ENCODE results near the gene PRKCH.
A peak's percentile ranks its signal among the peaks of the same experiment; 100 is the strongest.

The PRKCH gene

GRCh38 chr14:61338457-61338856 is 17.1 kb downstream of the PRKCH start:
- DNase-seq = no peak

GRCh38 chr14:61341275-61342206 is 20.2 kb downstream of the PRKCH start:
- DNase-seq = no peak

GRCh38 chr14:61342486-61342885 is 21.1 kb downstream of the PRKCH start:
- DNase-seq = peak in 3 of 4 experiments; percentile 50 to 59 (median 58)

GRCh38 chr14:61342932-61343331 is 21.6 kb downstream of the PRKCH start:
- no peak for DNase-seq

- peak in 2 of 4 experiments; percentile 71 to 73 for DNase-seq
These were observed 22.1 kb downstream of the PRKCH start for GRCh38 chr14:61343471-61343870.

GRCh38 chr14:61343991-61344405 is 22.6 kb downstream of the PRKCH start:
- DNase-seq = peak; percentile 81 to 94 (median 84)

GRCh38 chr14:61344437-61345150 is 23.2 kb downstream of the PRKCH start:
- peak; percentile 61 to 89 (median 80) for DNase-seq

GRCh38 chr14:61345151-61345482 is 23.7 kb downstream of the PRKCH start:
- DNase-seq = no peak

GRCh38 chr14:61346221-61346620 is 24.8 kb downstream of the PRKCH start:
- no peak for DNase-seq

GRCh38 chr14:61346793-61347192 is 25.4 kb downstream of the PRKCH start:
- no peak for DNase-seq

GRCh38 chr14:61347826-61348443 is 26.6 kb downstream of the PRKCH start:
- DNase-seq = peak; percentile 61 to 81 (median 76)

- no peak for DNase-seq
These were observed 29.3 kb downstream of the PRKCH start for GRCh38 chr14:61350427-61351270.

- no peak for DNase-seq
These were observed 30.1 kb downstream of the PRKCH start for GRCh38 chr14:61351477-61351876.

- peak; percentile 70 to 90 (median 76) for DNase-seq
These were observed 34.5 kb downstream of the PRKCH start for GRCh38 chr14:61355892-61356325.

GRCh38 chr14:61357123-61357522 is 35.7 kb downstream of the PRKCH start:
- DNase-seq = no peak

GRCh38 chr14:61358554-61359226 is 37.3 kb downstream of the PRKCH start:
- DNase-seq = peak in 3 of 4 experiments; percentile 45 to 53 (median 51)

- no peak for DNase-seq
These were observed 39.6 kb downstream of the PRKCH start for GRCh38 chr14:61360796-61361525.

GRCh38 chr14:61362072-61362750 is 40.8 kb downstream of the PRKCH start:
- peak in 2 of 4 experiments; percentile 26 to 45 for DNase-seq

- no peak for DNase-seq
These were observed 42.9 kb downstream of the PRKCH start for GRCh38 chr14:61364243-61364642.

- peak in 1 of 4 experiments; percentile 20 for DNase-seq
These were observed 44.4 kb downstream of the PRKCH start for GRCh38 chr14:61365667-61366212.
